ENCODE measurements around the gene RETNLB.

DNA sequence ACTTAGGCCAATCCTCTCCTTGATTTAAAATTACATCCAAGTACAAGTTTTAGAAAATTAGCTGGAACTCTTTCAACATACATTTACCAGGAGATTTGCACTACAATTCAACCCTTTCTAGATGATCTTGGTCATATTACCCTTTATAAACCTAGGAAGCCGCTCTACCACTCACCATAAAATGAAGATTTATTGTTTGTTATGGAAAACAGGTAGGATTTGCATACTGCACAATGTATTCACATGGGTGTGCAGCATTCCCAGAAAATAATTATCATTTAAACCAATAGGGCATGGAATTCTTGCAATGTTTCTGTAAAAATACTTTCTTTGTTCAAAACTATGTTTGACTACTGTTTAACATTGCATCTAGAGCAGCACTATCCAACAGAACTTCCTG lies 18.4 kb upstream of the RETNLB start:
- TF ChIP-seq, protein P1, sequence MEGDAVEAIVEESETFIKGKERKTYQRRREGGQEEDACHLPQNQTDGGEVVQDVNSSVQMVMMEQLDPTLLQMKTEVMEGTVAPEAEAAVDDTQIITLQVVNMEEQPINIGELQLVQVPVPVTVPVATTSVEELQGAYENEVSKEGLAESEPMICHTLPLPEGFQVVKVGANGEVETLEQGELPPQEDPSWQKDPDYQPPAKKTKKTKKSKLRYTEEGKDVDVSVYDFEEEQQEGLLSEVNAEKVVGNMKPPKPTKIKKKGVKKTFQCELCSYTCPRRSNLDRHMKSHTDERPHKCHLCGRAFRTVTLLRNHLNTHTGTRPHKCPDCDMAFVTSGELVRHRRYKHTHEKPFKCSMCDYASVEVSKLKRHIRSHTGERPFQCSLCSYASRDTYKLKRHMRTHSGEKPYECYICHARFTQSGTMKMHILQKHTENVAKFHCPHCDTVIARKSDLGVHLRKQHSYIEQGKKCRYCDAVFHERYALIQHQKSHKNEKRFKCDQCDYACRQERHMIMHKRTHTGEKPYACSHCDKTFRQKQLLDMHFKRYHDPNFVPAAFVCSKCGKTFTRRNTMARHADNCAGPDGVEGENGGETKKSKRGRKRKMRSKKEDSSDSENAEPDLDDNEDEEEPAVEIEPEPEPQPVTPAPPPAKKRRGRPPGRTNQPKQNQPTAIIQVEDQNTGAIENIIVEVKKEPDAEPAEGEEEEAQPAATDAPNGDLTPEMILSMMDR (conservative IDR thresholded peaks at IDR 0.05; ENCODE audit: low read depth, low read length): no peak
- TF ChIP-seq EZH2 (IDR thresholded peaks at IDR 0.05; ENCODE audit: low read length, unreplicated experiment): no peak
